ENCODE measurements around the gene LRRC70. TPM values are rescaled to one million over a fixed set of nuclear protein-coding genes. Genes with fewer than 3 reads are reported as not detected.

LRRC70 gene
- total RNA-seq, 1 donor from 2014 or later: 0.77 TPM

GRCh38 chr5:62581836-62582597 lies 3.4 kb downstream of the LRRC70 start:
- Mint-ChIP-seq H3K4me1 (ENCODE audit: low read depth) (peaks cover 8% of the 10 kb centered on the region), H3K27ac (no peak overlapping the region), H3K4me3 (ENCODE audit: low read depth) (no peak overlapping the region), H3K27me3 (no peaks in the 10 kb centered on the region), H3K36me3 (ENCODE audit: insufficient read depth) (no peaks in the 10 kb centered on the region), H3K9me3 (ENCODE audit: low read depth) (no peaks in the 10 kb centered on the region)
- DNase-seq (ENCODE audit: low spot score, unreplicated experiment): no peak
- TF ChIP-seq, protein P1, sequence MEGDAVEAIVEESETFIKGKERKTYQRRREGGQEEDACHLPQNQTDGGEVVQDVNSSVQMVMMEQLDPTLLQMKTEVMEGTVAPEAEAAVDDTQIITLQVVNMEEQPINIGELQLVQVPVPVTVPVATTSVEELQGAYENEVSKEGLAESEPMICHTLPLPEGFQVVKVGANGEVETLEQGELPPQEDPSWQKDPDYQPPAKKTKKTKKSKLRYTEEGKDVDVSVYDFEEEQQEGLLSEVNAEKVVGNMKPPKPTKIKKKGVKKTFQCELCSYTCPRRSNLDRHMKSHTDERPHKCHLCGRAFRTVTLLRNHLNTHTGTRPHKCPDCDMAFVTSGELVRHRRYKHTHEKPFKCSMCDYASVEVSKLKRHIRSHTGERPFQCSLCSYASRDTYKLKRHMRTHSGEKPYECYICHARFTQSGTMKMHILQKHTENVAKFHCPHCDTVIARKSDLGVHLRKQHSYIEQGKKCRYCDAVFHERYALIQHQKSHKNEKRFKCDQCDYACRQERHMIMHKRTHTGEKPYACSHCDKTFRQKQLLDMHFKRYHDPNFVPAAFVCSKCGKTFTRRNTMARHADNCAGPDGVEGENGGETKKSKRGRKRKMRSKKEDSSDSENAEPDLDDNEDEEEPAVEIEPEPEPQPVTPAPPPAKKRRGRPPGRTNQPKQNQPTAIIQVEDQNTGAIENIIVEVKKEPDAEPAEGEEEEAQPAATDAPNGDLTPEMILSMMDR (IDR thresholded peaks at IDR 0.05; ENCODE audit: unreplicated experiment): no peak

DNA sequence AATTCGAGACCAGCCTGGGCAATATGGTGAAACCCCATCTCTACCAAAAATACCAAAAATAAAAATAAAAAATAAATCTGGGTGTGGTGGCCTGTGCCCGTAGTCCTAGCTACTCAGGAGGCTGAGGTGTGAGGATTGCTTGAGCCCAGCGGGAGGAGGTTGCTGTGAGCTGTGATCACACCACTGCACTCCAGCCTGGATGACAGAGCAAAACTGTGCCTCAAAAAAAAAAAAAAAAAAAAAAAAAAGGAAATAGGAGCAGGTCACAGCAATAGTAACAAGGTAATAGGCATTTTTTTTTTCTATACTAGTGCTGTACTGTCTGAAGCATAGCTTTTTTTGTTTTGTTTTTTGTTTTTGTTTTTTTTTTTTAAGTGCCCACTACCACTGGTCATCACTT lies 5.8 kb downstream of the LRRC70 start:
- H3K4me3 Mint-ChIP-seq (ENCODE audit: low read depth): no peak overlapping the region
- TF ChIP-seq, protein P1 (IDR thresholded peaks at IDR 0.05; ENCODE audit: unreplicated experiment): no peak
- peaks cover 7% of the 10 kb centered on the region for H3K36me3 Mint-ChIP-seq (ENCODE audit: insufficient read depth)
- peaks cover 6% of the 10 kb centered on the region for H3K4me1 Mint-ChIP-seq (ENCODE audit: low read depth)
- no peaks in the 10 kb centered on the region for H3K27me3 Mint-ChIP-seq
- H3K9me3 Mint-ChIP-seq (ENCODE audit: low read depth): no peaks in the 10 kb centered on the region
- no peak overlapping the region for H3K27ac Mint-ChIP-seq
- no peak for DNase-seq (ENCODE audit: low spot score, unreplicated experiment)

DNA sequence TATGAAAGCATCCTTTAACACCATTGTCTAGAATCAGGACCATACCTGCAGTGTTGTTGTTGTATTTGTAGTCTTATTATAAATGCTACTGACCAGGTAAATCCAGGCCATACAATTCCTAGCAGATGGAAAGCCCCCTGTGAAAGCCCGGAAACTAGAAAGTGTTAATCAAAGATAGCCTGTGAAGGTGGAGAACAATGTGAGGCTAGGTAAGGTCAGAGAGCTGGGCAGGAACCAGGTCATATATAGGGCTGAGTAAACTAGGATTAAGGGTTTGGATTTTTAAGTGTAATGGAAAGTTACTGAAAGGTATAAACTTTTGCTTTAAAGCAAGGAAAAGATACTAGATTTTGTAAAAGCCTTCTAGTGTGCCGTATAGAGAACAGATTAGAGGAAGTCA lies 6.7 kb downstream of the LRRC70 start:
- Mint-ChIP-seq H3K9me3 (ENCODE audit: low read depth) (no peaks in the 10 kb centered on the region), H3K27ac (no peak overlapping the region), H3K27me3 (no peaks in the 10 kb centered on the region), H3K4me1 (ENCODE audit: low read depth) (peaks cover 6% of the 10 kb centered on the region), H3K4me3 (ENCODE audit: low read depth) (no peak overlapping the region), H3K36me3 (ENCODE audit: insufficient read depth) (peaks cover 8% of the 10 kb centered on the region)
- DNase-seq (ENCODE audit: low spot score, unreplicated experiment): no peak
- TF ChIP-seq, protein P1 (IDR thresholded peaks at IDR 0.05; ENCODE audit: unreplicated experiment): no peak

- TF ChIP-seq, protein P1 (IDR thresholded peaks at IDR 0.05; ENCODE audit: unreplicated experiment): no peak
- Mint-ChIP-seq H3K4me1 (ENCODE audit: low read depth) (peaks cover 6% of the 10 kb centered on the region), H3K27me3 (no peaks in the 10 kb centered on the region), H3K4me3 (ENCODE audit: low read depth) (no peak overlapping the region), H3K27ac (no peak overlapping the region), H3K36me3 (ENCODE audit: insufficient read depth) (peaks cover 8% of the 10 kb centered on the region), H3K9me3 (ENCODE audit: low read depth) (no peaks in the 10 kb centered on the region)
- no peak for DNase-seq (ENCODE audit: low spot score, unreplicated experiment)
Measured at GRCh38 chr5:62585751-62586150, 7.1 kb downstream of the LRRC70 start.

DNA sequence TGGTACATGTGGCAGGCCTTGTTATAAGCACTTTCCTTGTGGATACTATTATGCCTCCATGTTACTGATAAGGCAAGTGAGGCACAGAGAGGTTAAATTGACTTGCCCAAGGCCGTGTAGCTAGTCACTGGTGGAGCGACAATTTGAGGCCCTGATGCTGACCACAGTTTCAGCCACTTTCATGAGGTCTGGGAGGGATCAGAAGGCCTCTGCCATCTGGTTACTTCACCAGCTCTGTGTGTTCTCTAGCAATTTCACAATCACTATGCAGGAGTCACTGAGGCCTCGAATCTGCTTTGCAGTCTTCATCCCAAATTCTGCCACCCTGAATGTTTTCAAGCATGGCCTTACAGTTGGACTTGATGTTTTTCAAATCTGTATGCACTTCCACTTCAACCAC lies 9.1 kb downstream of the LRRC70 start:
- H3K36me3 Mint-ChIP-seq (ENCODE audit: insufficient read depth): peaks cover 11% of the 10 kb centered on the region
- no peak overlapping the region for H3K27ac Mint-ChIP-seq
- TF ChIP-seq, protein P1 (IDR thresholded peaks at IDR 0.05; ENCODE audit: unreplicated experiment): no peak
- no peaks in the 10 kb centered on the region for H3K9me3 Mint-ChIP-seq (ENCODE audit: low read depth)
- H3K27me3 Mint-ChIP-seq: no peaks in the 10 kb centered on the region
- H3K4me3 Mint-ChIP-seq (ENCODE audit: low read depth): no peak overlapping the region
- no peak for DNase-seq (ENCODE audit: low spot score, unreplicated experiment)
- peaks cover 6% of the 10 kb centered on the region for H3K4me1 Mint-ChIP-seq (ENCODE audit: low read depth)

Data from progenitor cell of endocrine pancreas (in vitro differentiated cells).